Liver (tissue), 9 donors: ENCODE data around the gene PCID2. TPM values are rescaled to one million over a fixed set of nuclear protein-coding genes. Genes with fewer than 3 reads are reported as not detected.
A peak's percentile ranks its signal among the peaks of the same experiment; 100 is the strongest.

Experiments used
- DNase-seq: peaks from one replicate; pipeline ENCODE4 v3.0.0-alpha.2; 2017; ENCODE audit warnings: low spot score
- H3K27ac ChIP-seq, 2 donors: one replicate each; pipeline ENCODE4 v1.7.0; 2013; ENCODE audit warnings: inconsistent platforms in 2 of 2, low read length in 2 of 2, control low read depth in 1 of 2, low read depth in 1 of 2, mild to moderate bottlenecking in 1 of 2
- H3K27me3 ChIP-seq, 4 donors: one replicate each; pipeline versions ENCODE4 v1.6.1 to v1.7.0; 2013; ENCODE audit warnings: low read length in 3 of 4, inconsistent platforms in 1 of 4, mild to moderate bottlenecking in 1 of 4, moderate library complexity in 1 of 4; ENCODE audit not compliant: control insufficient read depth in 4 of 4, insufficient read depth in 4 of 4
- H3K36me3 ChIP-seq, 4 donors: one replicate each; pipeline versions ENCODE4 v1.6.1 to v1.7.0; 2013; ENCODE audit warnings: low read length in 3 of 4, mild to moderate bottlenecking in 3 of 4, low read depth in 1 of 4, moderate library complexity in 1 of 4; ENCODE audit not compliant: control insufficient read depth in 4 of 4, insufficient read depth in 3 of 4
- H3K4me1 ChIP-seq, 4 donors: one replicate each; pipeline versions ENCODE4 v1.6.1 to v1.7.0; 2013; ENCODE audit warnings: low read length in 3 of 4, mild to moderate bottlenecking in 3 of 4, moderate library complexity in 1 of 4; ENCODE audit not compliant: control insufficient read depth in 4 of 4, insufficient read depth in 4 of 4
- H3K4me3 ChIP-seq, 3 donors: one replicate each; pipeline versions ENCODE4 v1.6.1 to v1.7.0; 2013; ENCODE audit warnings: low read length in 3 of 3, control low read depth in 1 of 3, low read depth in 1 of 3, mild to moderate bottlenecking in 1 of 3
- H3K9ac ChIP-seq, 2 donors: one replicate each; pipeline ENCODE4 v1.7.0; 2013; ENCODE audit warnings: low read length in 2 of 2, mild to moderate bottlenecking in 2 of 2, moderate library complexity in 2 of 2, control low read depth in 1 of 2, low read depth in 1 of 2
- H3K9me3 ChIP-seq, 4 donors: one replicate each; pipeline versions ENCODE4 v1.6.1 to v1.7.0; 2013; ENCODE audit warnings: low read length in 3 of 4; ENCODE audit not compliant: control insufficient read depth in 4 of 4
- ATF3 ChIP-seq: IDR thresholded peaks from 2 replicates; pipeline ENCODE4 v1.6.1; 2016; ENCODE audit warnings: antibody characterized with exemption
- CTCF ChIP-seq: fragments of 150-350 bp; IDR thresholded peaks from 2 replicates; pipeline ENCODE4 v1.5.1; 2017; ENCODE audit warnings: improper control_type of control experiment, low read depth, low read length; ENCODE audit not compliant: missing input control
- EGR1 ChIP-seq, 2 donors: IDR thresholded peaks; 2 replicates each; pipeline ENCODE4 v1.6.1; 2016 to 2018; ENCODE audit warnings: antibody characterized with exemption in 2 of 2, low read depth in 2 of 2
- FOXA1 ChIP-seq: IDR thresholded peaks from 2 replicates; pipeline ENCODE4 v1.6.1; 2016; ENCODE audit warnings: antibody characterized with exemption
- FOXA2 ChIP-seq: IDR thresholded peaks from 2 replicates; pipeline ENCODE4 v1.6.1; 2016; ENCODE audit warnings: antibody characterized with exemption
- GABPA ChIP-seq, 2 donors: IDR thresholded peaks in 1 of 2; conservative IDR thresholded peaks in 1 of 2; 2 replicates each; pipeline ENCODE4 v1.6.1; 2016; ENCODE audit warnings: antibody characterized with exemption in 2 of 2, mild to moderate bottlenecking in 1 of 2, moderate library complexity in 1 of 2
- HNF4A ChIP-seq, 2 donors: conservative IDR thresholded peaks; 2 replicates each; pipeline ENCODE4 v1.6.1; 2016; ENCODE audit warnings: antibody characterized with exemption in 2 of 2, mild to moderate bottlenecking in 2 of 2
- HNF4G ChIP-seq: IDR thresholded peaks from 2 replicates; pipeline ENCODE4 v1.6.1; 2016; ENCODE audit warnings: antibody characterized with exemption
- JUND ChIP-seq, 2 donors: IDR thresholded peaks; 2 replicates each; pipeline ENCODE4 v1.6.1; 2016; ENCODE audit warnings: antibody characterized with exemption in 2 of 2
- MAX ChIP-seq: IDR thresholded peaks from 2 replicates; pipeline ENCODE4 v1.6.1; 2016; ENCODE audit warnings: antibody characterized with exemption
- NR2F2 ChIP-seq: IDR thresholded peaks from 2 replicates; pipeline ENCODE4 v1.6.1; 2016; ENCODE audit warnings: antibody characterized with exemption
- RAD21 ChIP-seq, 2 donors: IDR thresholded peaks; 2 replicates each; pipeline ENCODE4 v1.6.1; 2016; ENCODE audit warnings: antibody characterized with exemption in 2 of 2, mild to moderate bottlenecking in 2 of 2
- REST ChIP-seq: IDR thresholded peaks from 2 replicates; pipeline ENCODE4 v1.6.1; 2016; ENCODE audit warnings: antibody characterized with exemption, mild to moderate bottlenecking
- SP1 ChIP-seq: IDR thresholded peaks from 2 replicates; pipeline ENCODE4 v1.6.1; 2018; ENCODE audit warnings: antibody characterized with exemption, mild to moderate bottlenecking
- TAF1 ChIP-seq: conservative IDR thresholded peaks from 2 replicates; pipeline ENCODE4 v1.6.1; 2016; ENCODE audit warnings: antibody characterized with exemption, mild to moderate bottlenecking
- YY1 ChIP-seq: IDR thresholded peaks from 2 replicates; pipeline ENCODE4 v1.6.1; 2016; ENCODE audit warnings: antibody characterized with exemption, mild to moderate bottlenecking
- ZBTB33 ChIP-seq: IDR thresholded peaks from 2 replicates; pipeline ENCODE4 v1.6.1; 2016; ENCODE audit warnings: antibody characterized with exemption
- WGBS: extraction: QIAGEN DNeasy Blood & Tissue Kit; methylation state at CpG from one replicate; pipeline ENCODE4 v1.1.7; 2013; 5-methylcytosine and 5-hydroxymethylcytosine counted together
- polyA plus RNA-seq, 2 donors: library from polyadenylated mRNA; stranded (reverse) in 1 of 2; unstranded in 1 of 2; fragments of 200-250 nt in 1 of 2; fragments of >200 nt in 1 of 2; fragmentation: Nextera tagmentation in 1 of 2; extraction: Ambion mirVana in 1 of 2; gene quantifications; one replicate each; pipeline versions ENCODE4 v1.2.1 to v1.2.3, GENCODE V29; 2013 to 2015
- total RNA-seq, 2 donors: library from RNA; depleted of rRNA; stranded (reverse); fragments of >200 nt; gene quantifications; one replicate each; pipeline ENCODE4 v1.2.3, GENCODE V29; 2014
- donor health status: healthy.
- donor health status: healthy.
- donor health status: healthy.
- donor health status: healthy.
- donor health status: healthy.

PCID2 gene
- total and polyA plus RNA-seq, 4 donors, result 13.8 to 39.1 (median 22.7) TPM

GRCh38 chr13:113145911-113146598 lies 62.4 kb downstream of the PCID2 start:
- 95% methylated on average over 15 of the region's 15 CpGs for WGBS
- H3K9me3 ChIP-seq, result no peaks in the 10 kb centered on the region
- TF ChIP-seq RAD21 (IDR thresholded peaks at IDR 0.05), result no peak
- no peak for TF ChIP-seq EGR1 (IDR thresholded peaks at IDR 0.05; ENCODE audit: low read depth in 2 of 2)
- no peak for TF ChIP-seq CTCF
- no peak for TF ChIP-seq FOXA1
- TF ChIP-seq YY1, result no peak
- TF ChIP-seq SP1, result no peak
- no peak for TF ChIP-seq MAX
- TF ChIP-seq FOXA2, result no peak
- no peak overlapping the region for H3K27ac ChIP-seq
- no peak overlapping the region for H3K9ac ChIP-seq
- H3K27me3 ChIP-seq, result no peaks in the 10 kb centered on the region
- peaks cover 0 to 20% (median 9%) of the 10 kb centered on the region in 4 donors for H3K36me3 ChIP-seq
- DNase-seq, result peak; percentile 25
- H3K4me3 ChIP-seq, result no peak overlapping the region
- peaks cover 2 to 20% (median 11%) of the 10 kb centered on the region in 4 donors for H3K4me1 ChIP-seq

GRCh38 chr13:113145496-113145895 lies 63.0 kb downstream of the PCID2 start:
- TF ChIP-seq REST, result no peak
- TF ChIP-seq EGR1 (IDR thresholded peaks at IDR 0.05; ENCODE audit: low read depth in 2 of 2), result no peak
- no peak for TF ChIP-seq MAX
- TF ChIP-seq ATF3, result no peak
- TF ChIP-seq YY1, result no peak
- no peak for TF ChIP-seq FOXA1
- TF ChIP-seq SP1, result no peak
- no peak for TF ChIP-seq NR2F2
- TF ChIP-seq HNF4G, result no peak
- no peak for TF ChIP-seq ZBTB33
- no peak for TF ChIP-seq TAF1
- no peak for TF ChIP-seq HNF4A (conservative IDR thresholded peaks at IDR 0.05)
- TF ChIP-seq GABPA (IDR thresholded peaks at IDR 0.05 in 1 of 2, conservative IDR thresholded peaks at IDR 0.05 in 1 of 2), result no peak
- TF ChIP-seq FOXA2, result no peak
- TF ChIP-seq JUND (IDR thresholded peaks at IDR 0.05), result no peak
- TF ChIP-seq CTCF, result no peak
- H3K27ac ChIP-seq, result no peak overlapping the region
- H3K9me3 ChIP-seq, result no peaks in the 10 kb centered on the region
- H3K27me3 ChIP-seq, result no peaks in the 10 kb centered on the region
- peaks cover 0 to 23% (median 9%) of the 10 kb centered on the region in 4 donors for H3K36me3 ChIP-seq
- H3K9ac ChIP-seq, result no peak overlapping the region
- 93% methylated on average over 12 of the region's 12 CpGs for WGBS
- DNase-seq, result no peak
- H3K4me1 ChIP-seq, result peaks cover 0 to 15% (median 8%) of the 10 kb centered on the region in 4 donors
- no peak overlapping the region for H3K4me3 ChIP-seq
